ENCODE data around the gene OR2AT4.
"Not testable (repeated sequence)": the region's sequence is repeated elsewhere in the genome, so short reads cannot be mapped to it uniquely, and the experiment has no call there.

The OR2AT4 gene

DNA sequence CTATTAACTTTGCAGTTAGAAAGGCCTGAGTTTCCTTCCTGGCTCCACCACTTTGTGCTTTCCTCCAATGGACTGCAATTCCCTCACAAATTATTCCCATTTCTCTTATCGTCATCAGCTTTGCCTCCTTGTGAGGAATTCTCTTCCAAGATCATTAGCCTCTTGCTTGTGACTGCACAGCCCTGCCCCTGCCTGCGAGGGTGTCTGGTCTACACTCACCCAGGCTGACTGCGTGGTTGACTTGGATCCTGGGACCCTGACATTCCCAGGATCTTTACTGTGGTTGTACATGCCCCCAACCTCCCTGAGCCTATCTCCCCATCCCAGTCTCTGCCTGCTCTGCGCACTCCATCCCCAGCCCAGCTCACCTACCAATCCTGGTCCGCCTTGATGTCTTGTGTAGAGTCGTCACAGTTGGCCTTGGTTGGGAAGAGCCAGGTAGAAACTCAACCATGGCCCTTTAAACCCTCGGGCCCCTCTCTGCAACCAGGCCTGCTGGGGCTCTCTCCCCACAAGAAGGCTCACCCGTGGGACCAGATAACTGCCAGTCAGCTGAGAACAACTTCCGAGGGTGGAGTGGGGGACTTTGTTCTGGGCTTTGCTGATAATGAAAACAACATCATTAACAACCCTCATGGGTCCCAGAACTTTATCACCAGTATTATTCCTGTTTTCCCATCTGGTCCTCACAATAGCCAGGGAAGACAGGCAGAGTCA lies at the start of gene OR2AT4:
OR2AT4 (minus strand) TSS at position 421 of the 717 bp plus-strand sequence.
- DNase-seq, result no peak

- no peak for DNase-seq
These were observed 49.4 kb upstream of the OR2AT4 start for GRCh38 chr11:75145972-75146519.

DNA sequence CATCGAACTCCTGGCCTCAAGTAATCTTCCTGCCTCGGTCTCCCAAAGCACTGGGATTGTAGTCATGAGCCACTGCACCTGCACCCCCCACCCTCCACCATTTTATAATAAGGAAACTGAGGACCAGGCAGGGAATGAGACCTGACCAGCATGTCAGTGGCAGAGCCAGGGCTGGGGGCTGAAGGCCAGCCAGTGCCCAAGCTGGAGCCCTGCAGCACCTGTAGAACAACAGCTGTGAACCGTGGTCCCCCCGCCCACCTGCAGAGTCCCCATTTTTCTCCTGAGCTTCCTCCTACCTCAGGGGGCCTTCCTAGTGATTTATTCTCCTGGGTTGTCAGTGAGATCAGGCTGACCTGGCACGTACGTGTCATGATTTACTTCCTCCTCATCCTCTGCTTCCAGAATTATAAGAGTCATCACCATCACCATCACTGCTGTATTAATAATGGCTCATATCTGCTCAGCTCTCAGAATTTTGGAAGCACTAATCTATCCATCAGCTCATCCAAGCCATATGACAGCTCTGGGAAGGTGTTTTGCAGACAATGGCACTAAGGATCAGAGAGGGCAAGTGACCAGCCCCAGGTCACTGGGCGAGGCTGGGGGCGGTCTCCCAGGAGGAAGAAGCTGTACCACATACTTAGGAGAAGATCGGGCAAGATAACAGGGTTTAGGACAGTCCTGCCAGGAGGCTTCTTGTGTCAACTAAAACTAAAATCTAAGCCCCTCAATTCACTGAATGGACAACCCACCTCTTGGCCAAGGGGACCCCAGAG lies 48.7 kb upstream of the OR2AT4 start:
- no peak for DNase-seq

DNA sequence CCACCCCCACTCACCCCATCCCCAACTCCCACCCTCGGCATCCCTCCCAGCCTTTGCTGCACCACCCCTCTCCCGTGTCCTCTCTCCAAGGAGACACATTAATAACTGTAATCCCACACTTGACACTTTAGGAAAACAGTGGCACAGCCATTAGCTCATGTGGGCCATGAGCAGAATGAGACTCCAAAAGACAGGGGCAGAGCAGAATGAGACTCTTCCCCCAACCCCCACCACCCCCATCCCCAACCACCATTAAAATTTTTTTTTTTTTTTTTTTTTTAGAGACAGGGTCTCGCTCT lies 48.0 kb upstream of the OR2AT4 start:
- no peak for DNase-seq

DNA sequence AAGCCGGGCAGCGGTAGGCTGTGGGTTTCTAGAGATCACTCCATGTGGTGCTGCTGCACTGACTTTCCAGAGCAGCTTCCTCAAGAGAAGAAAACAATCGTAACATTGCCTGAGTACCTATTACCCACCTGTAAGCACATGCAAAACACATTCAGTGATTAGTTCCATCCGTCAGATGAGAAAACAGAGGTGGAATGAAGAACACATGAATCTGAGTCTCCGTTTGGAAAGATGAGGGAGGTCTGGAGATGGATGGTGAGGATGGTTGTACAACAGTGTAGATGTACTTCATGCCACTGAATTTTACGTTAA lies 46.7 kb upstream of the OR2AT4 start:
- no peak for DNase-seq

GRCh38 chr11:75142714-75143419 lies 46.2 kb upstream of the OR2AT4 start:
- DNase-seq, result peak; percentile 86 to 92

DNA sequence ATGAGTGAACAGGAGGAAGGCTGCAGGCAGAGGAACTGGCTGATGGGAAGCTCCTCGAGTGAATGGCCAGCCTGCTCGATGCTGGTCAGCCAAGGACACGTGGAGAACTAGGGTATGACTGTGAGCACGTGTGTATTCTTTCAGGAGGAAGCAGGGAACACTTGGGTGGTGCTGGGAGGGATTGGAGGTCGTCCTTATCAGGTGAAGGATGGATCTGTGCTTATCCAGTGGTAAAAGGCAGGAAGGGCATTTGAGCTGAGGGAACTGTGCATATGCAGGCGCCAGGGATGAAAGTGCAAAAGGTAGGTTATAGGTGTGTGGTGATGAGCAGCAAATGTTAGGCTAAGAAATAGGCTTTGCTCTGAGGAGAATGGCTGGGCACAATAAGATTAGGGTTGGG lies 44.5 kb upstream of the OR2AT4 start:
- DNase-seq, result no peak

GRCh38 chr11:75140269-75141138 lies 43.8 kb upstream of the OR2AT4 start:
- peak in 1 of 2 experiments; percentile 34 for DNase-seq

DNA sequence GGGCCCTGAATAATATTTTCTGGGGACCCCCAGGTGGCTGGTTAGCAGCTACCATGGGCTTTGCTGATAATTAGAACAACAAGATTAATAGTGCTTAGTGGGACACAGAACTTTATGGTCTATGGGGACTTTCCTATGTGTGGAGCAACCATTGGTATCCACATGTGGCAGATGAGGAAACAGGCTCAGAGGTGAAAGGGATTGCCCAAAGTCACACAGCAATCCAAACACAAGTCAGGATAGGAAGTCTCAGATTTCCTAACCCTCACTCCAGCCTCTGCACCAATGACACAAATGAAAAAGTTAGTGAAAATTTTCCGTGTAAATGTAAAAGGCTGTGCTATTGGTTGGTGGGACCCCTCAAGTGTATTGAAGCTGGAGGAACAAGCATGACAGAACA lies 39.0 kb upstream of the OR2AT4 start:
- DNase-seq, result no peak

DNA sequence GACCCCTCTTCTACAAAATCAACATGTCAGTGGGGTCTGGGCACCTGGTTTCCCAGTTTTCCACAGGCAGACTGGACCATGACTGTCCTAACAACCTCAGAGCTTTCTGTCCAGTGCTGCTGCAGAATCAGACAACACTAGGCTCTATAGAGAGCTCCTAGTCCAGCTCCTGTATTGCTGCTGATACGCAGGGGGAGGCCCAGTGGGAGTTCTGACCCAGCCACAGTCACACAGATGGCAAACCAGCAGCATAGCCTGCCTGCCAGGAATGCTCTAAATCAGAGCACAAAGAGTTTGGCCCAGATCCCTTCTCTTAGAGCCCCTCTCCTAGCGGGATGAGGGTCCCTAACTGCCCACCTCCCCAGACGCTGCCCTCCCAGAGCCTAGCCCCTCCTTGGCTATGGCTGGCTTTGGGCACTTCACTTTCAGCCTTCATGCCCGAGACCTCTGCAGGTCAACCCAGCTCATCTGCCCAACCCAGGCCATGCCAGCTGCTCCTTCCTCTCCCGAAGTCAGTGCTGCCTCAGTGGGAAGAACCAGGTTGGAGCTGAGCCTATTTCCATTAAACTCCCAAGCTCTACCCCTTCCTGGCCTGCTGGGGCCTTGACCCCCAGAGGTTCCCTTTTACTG lies 38.5 kb upstream of the OR2AT4 start:
- no peak for DNase-seq

GRCh38 chr11:75133976-75134375 lies 37.3 kb upstream of the OR2AT4 start:
- DNase-seq, result no peak

GRCh38 chr11:75132080-75132479 lies 35.4 kb upstream of the OR2AT4 start:
- DNase-seq, result no peak

DNA sequence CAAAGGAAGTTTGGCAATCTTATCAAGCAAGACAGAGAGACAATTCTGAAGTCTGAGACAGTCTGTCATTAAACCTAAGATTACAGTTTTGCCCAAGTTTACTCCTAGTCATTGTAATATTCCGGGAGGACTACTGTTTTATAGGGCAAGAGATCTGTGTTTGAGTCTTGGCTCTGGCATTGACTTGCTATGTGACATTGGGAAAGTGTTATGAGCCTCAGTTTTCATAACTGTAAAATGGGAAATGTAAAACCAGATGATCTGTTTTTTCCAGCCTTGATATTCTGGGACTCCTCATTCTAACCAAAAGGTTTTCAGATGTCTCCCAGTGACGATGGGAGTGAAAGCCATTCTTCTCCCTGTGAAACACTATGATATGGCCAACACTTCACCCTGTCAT lies 29.9 kb upstream of the OR2AT4 start:
- DNase-seq, result no peak

GRCh38 chr11:75118577-75118976 lies 21.9 kb upstream of the OR2AT4 start:
- DNase-seq, result no peak

- DNase-seq, result no peak
These were observed 17.8 kb upstream of the OR2AT4 start for GRCh38 chr11:75114465-75114864.

GRCh38 chr11:75113030-75113429 lies 16.4 kb upstream of the OR2AT4 start:
- no peak for DNase-seq

GRCh38 chr11:75112200-75112599 lies 15.5 kb upstream of the OR2AT4 start:
- no peak for DNase-seq

GRCh38 chr11:75107187-75107586 lies 10.5 kb upstream of the OR2AT4 start:
- no peak for DNase-seq

DNA sequence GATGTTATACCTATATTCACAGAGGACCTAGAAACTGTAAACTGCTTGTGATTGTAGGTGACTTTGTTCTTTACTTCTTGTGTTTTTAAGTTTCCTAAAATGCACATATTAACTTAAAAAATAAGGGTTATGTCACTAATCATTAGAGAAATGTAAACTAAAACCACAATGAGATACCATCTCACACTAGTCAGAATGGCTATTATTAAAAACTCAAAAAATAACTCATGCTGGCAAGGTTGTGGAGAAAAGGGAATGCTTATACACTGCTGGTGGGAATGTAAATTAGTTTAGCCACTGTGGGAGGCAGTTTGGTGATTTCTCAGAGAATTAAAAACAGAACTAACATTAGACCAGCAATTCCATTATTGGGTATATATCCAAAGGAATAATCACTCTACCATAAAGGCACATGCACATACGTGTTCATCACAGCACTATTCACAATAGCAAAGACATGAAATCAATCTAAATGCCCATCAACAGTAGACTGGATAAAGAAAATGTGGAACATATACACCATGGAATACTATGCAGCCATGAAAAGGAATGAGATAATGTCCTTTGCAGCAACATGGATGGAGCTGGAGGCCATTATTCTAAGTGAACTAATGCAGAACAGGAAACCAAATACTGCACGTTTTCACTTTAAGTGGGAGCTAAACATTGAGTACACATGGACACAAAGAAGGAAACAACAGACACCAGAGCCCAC lies 9.4 kb upstream of the OR2AT4 start:
- DNase-seq, result not testable (repeated sequence)

- DNase-seq, result no peak
These were observed 8.8 kb upstream of the OR2AT4 start for GRCh38 chr11:75105462-75105925.

DNA sequence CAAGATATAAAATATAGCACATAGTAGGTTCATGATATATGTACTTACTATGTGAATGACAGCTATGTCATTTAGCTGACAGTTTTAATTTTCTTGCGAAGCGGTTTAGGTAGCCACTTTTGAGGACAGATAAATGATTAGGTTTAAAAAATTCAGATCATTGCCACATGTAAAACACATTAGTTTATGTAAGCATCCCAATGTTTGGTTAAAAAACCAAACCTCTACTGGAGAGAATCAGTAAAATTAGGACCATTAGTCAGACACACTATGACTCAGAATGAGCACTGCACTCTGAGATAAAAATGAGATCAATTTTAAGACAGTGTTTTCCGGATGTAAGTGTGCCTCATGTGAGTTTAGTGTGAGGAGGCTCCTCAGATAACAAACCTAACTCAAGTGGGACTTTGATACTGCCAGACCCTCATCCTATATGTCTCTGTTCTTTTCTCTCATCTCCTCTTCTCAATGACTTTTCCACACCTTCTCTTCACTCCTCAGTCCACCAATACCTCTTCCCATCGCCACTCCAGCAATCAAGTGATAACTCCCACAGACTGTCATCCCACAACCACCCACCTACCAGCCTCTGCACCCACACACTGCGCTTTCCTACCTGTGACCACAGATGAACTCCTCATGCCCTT lies 6.8 kb upstream of the OR2AT4 start:
- peak in 1 of 2 experiments; percentile 28 for DNase-seq
